NCI-H187 (cell line): ENCODE data around the gene LMX1B.
"Not testable (repeated sequence)": the region's sequence is repeated elsewhere in the genome, so short reads cannot be mapped to it uniquely, and the experiment has no call there.

Experiments
- DNase-seq, 2 experiments: peaks; one replicate each; lab custom pipeline; 2025; lab: John Stamatoyannopoulos, UW

LMX1B gene

DNA sequence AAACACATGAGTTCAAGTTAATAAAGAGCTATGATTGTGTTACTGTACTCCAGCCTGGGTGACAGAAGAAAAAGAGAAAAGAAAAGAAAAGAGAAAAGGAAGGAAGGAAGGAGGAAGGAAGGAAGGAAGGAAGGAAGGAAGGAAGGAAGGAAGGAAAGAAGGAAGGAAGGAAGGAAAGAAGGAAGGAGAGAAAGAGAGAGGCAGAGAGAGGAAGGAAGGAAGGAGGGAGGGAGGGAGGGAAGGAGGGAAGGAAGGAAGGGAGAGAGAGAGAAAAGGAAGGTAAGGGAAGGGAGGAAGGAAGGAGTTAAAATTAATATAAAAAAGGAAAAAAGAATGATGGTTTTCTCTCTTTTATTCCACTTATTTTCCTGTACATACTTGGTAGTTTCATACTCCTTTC is 101.7 kb downstream of the LMX1B start:
- no peak for DNase-seq

GRCh38 chr9:126717441-126717840 is 103.7 kb downstream of the LMX1B start:
- not testable (repeated sequence) for DNase-seq

DNA sequence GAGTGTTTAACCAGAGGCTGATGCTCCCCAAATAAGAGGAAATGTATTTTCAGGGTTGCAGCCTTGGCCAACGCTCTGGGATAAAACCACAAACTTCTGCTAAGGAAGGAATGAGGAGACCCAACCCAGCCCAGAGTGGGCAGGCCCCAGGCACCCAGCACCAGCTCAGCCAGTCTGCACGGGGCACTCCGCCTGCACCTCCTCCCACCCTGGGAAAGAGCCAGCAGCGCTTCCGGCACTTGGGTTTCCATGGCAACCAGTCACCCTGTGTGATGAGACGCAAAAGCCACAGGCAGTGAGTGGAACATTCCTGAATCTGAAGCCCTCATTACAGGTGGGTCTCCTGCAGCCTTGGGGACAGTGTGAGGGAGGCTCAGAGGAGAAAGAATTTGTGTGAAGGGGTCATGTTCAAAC is 105.9 kb downstream of the LMX1B start:
- DNase-seq = no peak

DNA sequence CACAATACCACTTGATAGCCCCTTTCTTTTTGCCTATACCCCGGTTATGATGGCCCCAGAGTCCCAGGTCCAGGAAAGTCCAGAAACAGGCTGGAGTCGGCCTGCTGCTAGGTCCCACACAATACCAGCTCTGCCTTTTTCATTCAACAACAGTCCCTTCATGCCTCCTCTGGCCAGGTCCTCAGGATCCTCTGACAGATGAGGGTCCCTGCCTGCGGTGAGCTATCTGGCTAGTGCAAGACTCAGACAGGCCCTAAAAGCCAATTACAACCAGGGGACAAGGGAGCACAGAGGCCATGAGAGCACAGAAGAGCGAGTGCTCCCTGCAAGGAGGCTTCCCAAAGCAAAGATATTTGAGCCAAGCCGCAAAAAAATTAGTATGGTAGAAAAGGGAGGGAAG is 106.3 kb downstream of the LMX1B start:
- DNase-seq = no peak

DNA sequence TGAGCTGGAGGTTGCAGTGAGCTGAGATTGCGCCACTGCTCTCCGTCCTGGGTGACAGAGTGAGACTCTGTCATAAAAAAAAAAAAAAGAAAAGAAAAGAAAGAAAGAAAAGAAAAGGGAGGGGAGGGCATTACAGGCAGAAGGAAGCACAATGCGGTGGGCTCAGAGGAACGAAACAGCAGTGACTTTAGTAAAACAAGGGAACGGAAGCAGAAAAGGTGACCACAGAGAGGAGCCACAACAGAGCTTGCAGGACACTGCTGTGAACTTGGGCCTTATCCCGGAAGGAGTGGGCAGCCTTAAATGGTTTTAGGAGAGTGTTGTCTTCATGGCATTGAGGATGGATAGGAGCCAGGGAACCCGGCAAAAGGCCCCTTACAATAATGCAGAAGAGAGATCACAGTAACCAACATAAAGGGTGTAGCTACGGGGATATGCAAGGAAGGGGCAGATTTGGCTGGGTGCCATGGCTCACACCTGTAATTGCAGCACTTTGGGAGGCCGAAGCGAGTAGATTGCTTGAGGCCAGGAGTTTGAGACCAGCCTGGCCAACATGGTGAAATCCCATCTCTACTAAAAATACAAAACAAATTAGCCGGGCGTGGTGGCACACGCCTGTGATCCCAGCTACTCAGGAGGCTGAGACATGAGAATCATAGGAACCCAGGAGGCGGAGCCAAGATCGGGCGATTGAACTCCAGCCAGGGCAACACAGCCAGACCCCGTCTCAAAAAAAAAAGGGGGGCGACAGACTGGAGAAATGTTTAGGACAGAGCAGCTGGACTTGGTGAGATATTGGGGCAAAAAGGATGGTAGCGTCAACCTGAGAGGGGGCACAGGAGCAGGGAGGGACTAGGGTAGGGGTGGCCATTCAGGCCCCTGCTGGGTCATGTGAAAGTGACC is 107.2 kb downstream of the LMX1B start:
- DNase-seq = no peak

DNA sequence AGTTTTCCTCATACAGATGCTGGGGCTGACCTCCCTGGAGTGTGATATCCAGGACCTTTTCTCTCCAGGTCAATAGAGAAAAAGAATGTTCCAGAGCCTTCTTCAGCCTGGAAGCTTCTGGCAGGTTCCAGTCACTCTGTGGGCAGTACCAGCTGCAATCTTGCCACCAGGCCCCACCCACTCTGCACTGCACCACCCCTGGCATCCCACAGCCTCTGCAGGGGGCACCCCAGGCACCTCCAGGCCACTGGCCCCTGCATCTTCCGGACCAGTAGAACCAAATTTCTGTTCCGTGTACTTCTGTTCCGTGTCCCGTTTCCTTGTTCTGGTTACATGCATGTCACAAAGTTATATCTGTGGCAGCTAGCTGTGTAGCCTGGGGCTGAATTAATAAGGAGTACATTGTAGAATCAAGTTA is 107.8 kb downstream of the LMX1B start:
- no peak for DNase-seq

DNA sequence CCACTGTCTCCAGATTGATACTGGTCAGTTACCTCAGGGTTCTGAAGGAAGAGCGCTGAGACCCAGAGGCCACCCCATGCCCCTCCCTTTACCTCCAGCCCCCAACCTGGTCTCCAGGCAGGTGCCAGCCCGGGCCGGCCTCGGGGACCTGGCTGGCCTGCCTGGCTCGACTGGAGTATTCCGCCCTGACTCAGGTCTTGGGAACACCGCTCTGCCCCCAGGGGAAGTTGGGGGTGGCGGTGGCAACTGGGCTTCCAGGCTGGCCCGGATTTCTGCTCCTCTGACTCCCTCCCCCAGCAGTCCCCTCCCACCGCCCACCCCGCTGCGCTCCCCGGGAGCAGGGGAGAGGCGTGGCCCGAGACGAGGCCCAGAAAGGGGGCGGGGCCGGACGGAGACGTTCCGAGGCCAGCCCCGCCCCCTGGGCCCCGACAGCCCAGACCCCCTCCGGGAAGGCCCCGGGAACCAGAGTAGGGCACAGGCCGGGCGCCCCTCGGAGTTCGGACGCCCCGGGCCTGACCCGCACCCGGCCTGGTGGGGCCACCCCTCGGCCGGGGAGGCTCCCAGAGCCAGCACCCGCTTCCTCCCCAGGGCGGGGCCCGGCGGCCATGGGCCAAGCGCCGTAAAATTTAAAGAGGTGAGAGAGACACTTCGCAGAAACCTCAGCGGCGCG is 108.7 kb downstream of the LMX1B start:
- no peak for DNase-seq

- no peak for DNase-seq
These were observed 109.4 kb downstream of the LMX1B start for GRCh38 chr9:126722922-126723806.

- no peak for DNase-seq
These were observed 110.1 kb downstream of the LMX1B start for GRCh38 chr9:126723807-126724172.

DNA sequence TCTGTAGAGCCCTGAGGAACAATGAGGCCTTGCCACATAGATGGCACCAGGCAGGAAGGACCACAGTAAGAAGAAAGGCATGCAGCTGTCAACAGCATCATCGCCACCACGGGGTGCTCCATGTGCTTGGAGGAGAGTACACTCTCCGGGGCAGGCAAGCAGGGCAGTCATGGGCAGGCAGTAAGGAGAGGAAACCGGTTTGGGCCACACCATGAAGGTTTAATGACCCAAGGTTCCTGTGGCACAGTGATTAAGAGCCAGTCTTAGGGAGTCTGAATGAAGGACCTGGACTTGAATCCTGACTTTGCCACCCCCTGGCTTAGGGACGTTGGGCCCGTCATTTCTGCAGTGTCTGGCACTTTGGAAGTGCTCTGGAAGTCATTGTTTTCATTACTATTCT is 110.5 kb downstream of the LMX1B start:
- DNase-seq = no peak

DNA sequence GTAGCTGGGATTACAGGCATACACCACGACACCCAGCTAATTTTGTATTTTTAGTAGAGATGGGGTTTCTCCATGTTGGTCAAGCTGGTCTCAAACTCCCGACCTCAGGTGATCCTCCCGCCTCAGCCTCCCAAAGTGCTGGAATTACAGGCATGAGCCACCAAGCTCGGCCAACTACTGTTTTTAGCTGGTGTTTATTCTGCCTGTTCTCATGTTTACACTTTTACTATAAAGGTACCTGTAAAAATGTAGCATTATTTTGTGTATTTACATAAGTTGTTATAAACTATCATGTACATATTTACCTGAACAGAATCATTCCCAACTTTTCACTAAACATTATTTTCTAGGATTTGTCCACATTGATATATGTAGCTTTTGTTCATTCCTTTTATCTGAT is 111.8 kb downstream of the LMX1B start:
- DNase-seq = not testable (repeated sequence)

DNA sequence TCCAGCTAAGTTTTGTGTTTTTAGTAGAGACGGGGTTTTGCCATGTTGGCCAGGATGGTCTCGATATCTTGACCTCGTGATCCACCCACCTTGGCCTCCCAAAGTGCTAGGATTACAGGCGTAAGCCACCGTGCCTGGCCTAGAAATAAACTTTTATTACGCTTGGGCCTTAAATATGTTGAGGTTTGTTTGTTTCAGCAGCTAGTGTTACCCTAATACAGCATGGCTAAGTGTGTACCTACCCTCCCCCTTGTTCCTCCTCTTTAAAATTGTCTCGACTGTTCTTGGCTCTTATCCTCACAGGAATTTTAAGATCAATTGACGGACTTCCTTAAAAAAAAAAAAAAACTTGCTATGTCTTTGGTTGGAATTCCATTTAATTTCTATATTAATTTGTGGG is 114.5 kb downstream of the LMX1B start:
- not testable (repeated sequence) for DNase-seq

GRCh38 chr9:126730592-126730991 is 116.9 kb downstream of the LMX1B start:
- DNase-seq = not testable (repeated sequence)

GRCh38 chr9:126733005-126733404 is 119.3 kb downstream of the LMX1B start:
- no peak for DNase-seq

DNA sequence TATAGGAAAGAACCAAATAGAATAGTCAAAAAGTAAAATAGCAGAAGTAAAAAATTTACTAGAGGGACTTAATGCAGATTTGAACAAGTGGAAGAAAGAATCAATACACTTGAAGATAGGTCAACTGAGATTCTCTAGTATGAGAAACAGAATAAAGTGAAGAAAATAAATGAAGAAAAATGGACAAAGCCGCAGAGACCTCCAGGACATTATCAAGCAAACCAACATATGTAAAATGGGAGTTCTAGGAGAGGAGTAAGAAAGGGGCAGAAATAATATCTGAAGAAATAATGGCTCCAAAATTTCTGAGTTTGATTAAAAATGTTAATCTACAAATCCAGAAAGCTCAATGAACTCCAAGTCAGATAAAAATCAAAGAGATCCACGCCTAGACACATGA is 121.1 kb downstream of the LMX1B start:
- DNase-seq = no peak

- no peak for DNase-seq
These were observed 121.8 kb downstream of the LMX1B start for GRCh38 chr9:126735482-126735881.

- DNase-seq = no peak
These were observed 124.8 kb downstream of the LMX1B start for GRCh38 chr9:126738553-126738952.

- DNase-seq = no peak
These were observed 129.3 kb downstream of the LMX1B start for GRCh38 chr9:126743041-126743440.

GRCh38 chr9:126745574-126746411 is 132.1 kb downstream of the LMX1B start:
- no peak for DNase-seq
